Smooth muscle cell of bladder (primary cell): Measurements from ENCODE around the gene BGN. TPM values are rescaled to one million over a fixed set of nuclear protein-coding genes. Genes with fewer than 3 reads are reported as not detected.

Experiments
- total RNA-seq: library from RNA; depleted of rRNA; stranded (reverse); fragments of >200 nt; gene quantifications from 2 replicates; pipeline ENCODE4 v1.2.3, GENCODE V29; 2014

Gene BGN
- 2.0 and 9.0 TPM in 2 replicates for total RNA-seq

GRCh38 chrX:153494541-153495361 lies at the start of gene BGN:
Gene BGN (plus strand): TSS chrX:153494980. CDS start chrX:153504632, 9,652 bp downstream.

GRCh38 chrX:153445856-153446635 lies 48.7 kb upstream of the BGN start, which contains the start of gene TREX2:
Gene TREX2 (minus strand): TSS chrX:153446056. CDS start chrX:153445430, 626 bp downstream.

DNA sequence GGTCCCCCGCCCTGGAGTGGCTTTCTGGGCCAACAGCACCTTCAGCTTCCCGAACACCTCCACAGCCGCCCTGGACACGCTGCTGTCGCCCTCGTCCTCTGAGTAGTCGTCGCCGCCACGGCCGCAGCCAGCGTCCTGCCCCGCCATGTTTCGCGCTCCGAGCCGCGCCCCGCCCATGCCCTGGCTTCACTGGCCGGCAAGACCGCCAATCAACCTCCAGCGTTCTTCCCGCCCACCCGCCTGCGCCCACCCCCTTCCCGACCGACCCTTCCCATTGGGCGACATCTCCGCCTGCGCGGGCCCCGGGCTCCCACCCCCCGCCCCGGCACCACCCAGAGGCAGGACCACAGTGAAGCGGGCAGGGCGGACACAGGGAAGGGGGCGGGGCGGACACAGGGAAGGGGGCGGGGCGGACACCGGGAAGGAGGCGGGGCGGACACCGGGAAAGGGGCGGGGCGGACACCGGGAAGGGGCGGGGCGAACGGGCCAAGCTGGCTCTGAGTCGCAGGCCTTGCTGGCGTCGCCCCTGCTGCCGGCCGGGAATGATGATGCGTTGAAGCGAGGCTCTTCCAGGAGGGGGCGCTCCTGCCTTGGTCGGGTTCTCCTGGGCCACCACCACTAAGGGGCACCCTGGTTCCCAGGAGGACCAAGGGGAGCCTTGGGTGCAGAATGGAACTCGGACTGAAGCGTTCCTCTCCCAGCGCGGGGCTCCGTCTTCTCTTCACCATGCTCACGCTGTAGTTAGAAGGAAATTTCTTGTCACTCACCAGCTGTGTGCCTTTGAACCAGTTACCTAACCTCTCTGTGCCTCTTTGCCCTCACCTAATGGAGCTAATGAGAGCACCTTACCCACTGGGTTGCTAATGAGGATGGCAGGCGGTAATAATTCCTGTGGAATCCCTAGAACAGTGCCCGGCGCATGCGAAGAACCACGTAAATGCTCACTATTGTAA lies 24.1 kb upstream of the BGN start, which contains the start of gene HAUS7:
Gene HAUS7, minus strand, starts transcription at position 166 of the 953 bp plus-strand sequence. Its CDS starts 19 bp downstream, at position 147.

GRCh38 chrX:153517423-153517822 lies 22.6 kb downstream of the BGN start, which contains the start of gene ATP2B3:
Gene ATP2B3 (plus strand): TSS chrX:153517642. CDS start chrX:153536248, 18,606 bp downstream.

Other genes with a start within 250 kb of the BGN start
- not detected in 2 replicates for gene PNMA6F, start 173.2 kb upstream of the BGN start, total RNA-seq
- gene ZNF275, start 160.8 kb upstream of the BGN start, total RNA-seq: 5.8 and 7.1 TPM in 2 replicates
- gene PNMA6E, start 93.6 kb upstream of the BGN start, total RNA-seq: not detected in 2 replicates
- 0.14 and 0.28 TPM in 2 replicates for gene ZFP92, start 83.5 kb upstream of the BGN start, total RNA-seq
- 1.4 and 1.8 TPM in 2 replicates for gene TREX2, start 48.9 kb upstream of the BGN start, total RNA-seq
- gene HAUS7, start 24.4 kb upstream of the BGN start, total RNA-seq: 7.5 and 8.8 TPM in 2 replicates
- gene ATP2B3, start 22.7 kb downstream of the BGN start, total RNA-seq: under 0.01 TPM in 1 of 2 replicates, not detected in the other
- gene CCNQ, start 104.2 kb downstream of the BGN start, total RNA-seq: 33.7 and 40.0 TPM in 2 replicates
- not detected in 2 replicates for gene DUSP9, start 152.2 kb downstream of the BGN start, total RNA-seq
- 0.14 and 0.74 TPM in 2 replicates for gene PNCK, start 178.8 kb downstream of the BGN start, total RNA-seq
- gene SLC6A8, start 192.9 kb downstream of the BGN start, total RNA-seq: 9.8 and 20.7 TPM in 2 replicates
- gene BCAP31, start 229.4 kb downstream of the BGN start, total RNA-seq: 133 and 217 TPM in 2 replicates
- 7.3 and 11.2 TPM in 2 replicates for gene ABCD1, start 229.9 kb downstream of the BGN start, total RNA-seq